GM12878 (cell line): ENCODE data around the gene OTOS. TPM values are rescaled to one million over a fixed set of nuclear protein-coding genes. Genes with fewer than 3 reads are reported as not detected.

ENCODE experiments used
- ASH2L ChIP-seq: fragments of 300-600, 200-600 bp; sonication (generic); IDR thresholded peaks from 2 replicates; pipeline ENCODE4 v1.6.1; 2017; ENCODE audit warnings: low read depth, mild to moderate bottlenecking, borderline replicate concordance
- MYB ChIP-seq: fragments of 150-350 bp; IDR thresholded peaks from 2 replicates; pipeline ENCODE4 v1.6.1; 2014; ENCODE audit warnings: mild to moderate bottlenecking, low read depth, low read length, borderline replicate concordance
- NFIC ChIP-seq: IDR thresholded peaks from 2 replicates; pipeline ENCODE4 v1.6.1; 2012; ENCODE audit warnings: low read depth, mild to moderate bottlenecking, inconsistent platforms, low read length, moderate library complexity
- RB1 ChIP-seq: fragments of 450-650 bp; formaldehyde crosslinking; IDR thresholded peaks from 2 replicates; pipeline ENCODE4 v1.6.1; 2017; ENCODE audit warnings: mild to moderate bottlenecking, borderline replicate concordance
- SMARCA5 ChIP-seq: fragments of 450-650 bp; IDR thresholded peaks from 2 replicates; pipeline ENCODE4 v1.6.1; 2017; ENCODE audit warnings: mild to moderate bottlenecking
- polyA plus RNA-seq, 11 experiments: library from polyadenylated mRNA; depleted of rRNA in 4 of 11; unstranded in 6 of 11; stranded (reverse) in 5 of 11; fragments of >200 nt; fragmentation: Nextera tagmentation in 4 of 11; fragmentation: Illumina TruSeq in 1 of 11; extraction: Ambion mirVana in 4 of 11; extraction: Trizol in 1 of 11; gene quantifications; 1 replicate in 1 of 11; 2 replicates in 10 of 11; pipeline versions ENCODE4 v1.2.1 to v1.2.3, GENCODE V29; 2011 to 2016; ENCODE audit warnings: inconsistent platforms in 2 of 11, missing spikeins in 2 of 11, low read depth in 1 of 11
- total RNA-seq, 4 experiments: library from RNA; depleted of rRNA in 3 of 4; stranded (reverse); fragments of >200 nt in 3 of 4; fragmentation: Illumina TruSeq in 1 of 4; extraction: Trizol in 1 of 4; gene quantifications; 2 replicates each; pipeline versions ENCODE4 v1.2.1 to v1.2.3, GENCODE V29; 2013 to 2021
- TF ChIP-seq, protein P1 (sequence below): IDR thresholded peaks from 2 replicates; pipeline ENCODE4 v1.6.1; 2012; ENCODE audit warnings: improper control_type of control experiment, low read depth, low read length; ENCODE audit not compliant: insufficient replicate concordance
- TF ChIP-seq, protein P2 (sequence below): fragments of 450-650 bp; formaldehyde crosslinking; IDR thresholded peaks from 2 replicates; pipeline ENCODE4 v1.4.0; 2022; ENCODE audit warnings: mild to moderate bottlenecking, moderate library complexity
- TF ChIP-seq, protein P3 (sequence below): fragments of 450-650 bp; formaldehyde crosslinking; IDR thresholded peaks from 2 replicates; pipeline ENCODE4 v1.5.0; 2022; ENCODE audit warnings: mild to moderate bottlenecking, missing genetic modification characterization
- TF ChIP-seq, protein P4 (sequence below): IDR thresholded peaks from 2 replicates; pipeline ENCODE4 v1.6.1; 2012; ENCODE audit warnings: low read depth, low read length, improper control_type of control experiment

OTOS gene
- total and polyA plus RNA-seq, 10 of the 15 experiments (the other 5 are each of a cell fraction or from before 2014, with no cell fraction given), result not detected

DNA sequence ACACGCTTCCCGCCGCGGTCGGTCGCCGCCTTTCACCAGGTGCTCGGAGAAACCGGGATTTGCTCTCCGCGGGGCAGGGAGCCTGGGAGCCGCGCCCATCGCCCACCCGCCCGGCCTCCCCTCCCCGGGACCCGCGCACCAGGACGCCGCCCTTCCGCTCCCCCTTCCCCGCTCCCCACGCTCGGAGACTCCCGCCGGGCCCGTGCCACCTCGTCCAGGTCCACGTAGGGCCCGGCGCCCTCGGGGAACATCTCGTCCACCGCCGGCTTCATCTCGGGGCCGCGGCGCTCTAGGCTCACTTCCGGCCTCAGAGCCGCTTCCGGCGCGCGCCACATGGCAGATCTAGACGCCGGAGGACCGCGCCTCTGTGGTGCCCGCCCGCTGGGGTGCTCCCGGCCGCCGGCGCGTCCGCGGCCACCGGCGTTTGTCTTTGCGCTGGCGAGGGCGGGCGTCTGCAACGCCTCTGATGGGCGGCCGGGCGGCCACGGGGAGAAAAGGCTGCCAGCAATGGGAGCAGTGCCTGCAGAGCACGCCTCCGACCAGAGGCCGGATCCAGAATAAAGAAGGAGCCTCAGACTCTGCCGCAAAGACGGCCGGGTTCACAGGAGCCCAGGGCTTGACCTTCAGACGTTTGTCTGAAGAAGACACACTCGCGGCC is 4.3 kb downstream of the OTOS start, which contains the start of gene COPS9 (continued):
- TF ChIP-seq, protein P1, sequence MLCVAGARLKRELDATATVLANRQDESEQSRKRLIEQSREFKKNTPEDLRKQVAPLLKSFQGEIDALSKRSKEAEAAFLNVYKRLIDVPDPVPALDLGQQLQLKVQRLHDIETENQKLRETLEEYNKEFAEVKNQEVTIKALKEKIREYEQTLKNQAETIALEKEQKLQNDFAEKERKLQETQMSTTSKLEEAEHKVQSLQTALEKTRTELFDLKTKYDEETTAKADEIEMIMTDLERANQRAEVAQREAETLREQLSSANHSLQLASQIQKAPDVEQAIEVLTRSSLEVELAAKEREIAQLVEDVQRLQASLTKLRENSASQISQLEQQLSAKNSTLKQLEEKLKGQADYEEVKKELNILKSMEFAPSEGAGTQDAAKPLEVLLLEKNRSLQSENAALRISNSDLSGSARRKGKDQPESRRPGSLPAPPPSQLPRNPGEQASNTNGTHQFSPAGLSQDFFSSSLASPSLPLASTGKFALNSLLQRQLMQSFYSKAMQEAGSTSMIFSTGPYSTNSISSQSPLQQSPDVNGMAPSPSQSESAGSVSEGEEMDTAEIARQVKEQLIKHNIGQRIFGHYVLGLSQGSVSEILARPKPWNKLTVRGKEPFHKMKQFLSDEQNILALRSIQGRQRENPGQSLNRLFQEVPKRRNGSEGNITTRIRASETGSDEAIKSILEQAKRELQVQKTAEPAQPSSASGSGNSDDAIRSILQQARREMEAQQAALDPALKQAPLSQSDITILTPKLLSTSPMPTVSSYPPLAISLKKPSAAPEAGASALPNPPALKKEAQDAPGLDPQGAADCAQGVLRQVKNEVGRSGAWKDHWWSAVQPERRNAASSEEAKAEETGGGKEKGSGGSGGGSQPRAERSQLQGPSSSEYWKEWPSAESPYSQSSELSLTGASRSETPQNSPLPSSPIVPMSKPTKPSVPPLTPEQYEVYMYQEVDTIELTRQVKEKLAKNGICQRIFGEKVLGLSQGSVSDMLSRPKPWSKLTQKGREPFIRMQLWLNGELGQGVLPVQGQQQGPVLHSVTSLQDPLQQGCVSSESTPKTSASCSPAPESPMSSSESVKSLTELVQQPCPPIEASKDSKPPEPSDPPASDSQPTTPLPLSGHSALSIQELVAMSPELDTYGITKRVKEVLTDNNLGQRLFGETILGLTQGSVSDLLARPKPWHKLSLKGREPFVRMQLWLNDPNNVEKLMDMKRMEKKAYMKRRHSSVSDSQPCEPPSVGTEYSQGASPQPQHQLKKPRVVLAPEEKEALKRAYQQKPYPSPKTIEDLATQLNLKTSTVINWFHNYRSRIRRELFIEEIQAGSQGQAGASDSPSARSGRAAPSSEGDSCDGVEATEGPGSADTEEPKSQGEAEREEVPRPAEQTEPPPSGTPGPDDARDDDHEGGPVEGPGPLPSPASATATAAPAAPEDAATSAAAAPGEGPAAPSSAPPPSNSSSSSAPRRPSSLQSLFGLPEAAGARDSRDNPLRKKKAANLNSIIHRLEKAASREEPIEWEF, result no peak
- TF ChIP-seq SMARCA5 (peak; percentile 70; the same call in 1 of the 2 replicates), ASH2L (no peak), MYB (no peak), RB1 (peak; percentile 72; the same call in 1 of the 2 replicates), NFIC (no peak)
- TF ChIP-seq, protein P2, sequence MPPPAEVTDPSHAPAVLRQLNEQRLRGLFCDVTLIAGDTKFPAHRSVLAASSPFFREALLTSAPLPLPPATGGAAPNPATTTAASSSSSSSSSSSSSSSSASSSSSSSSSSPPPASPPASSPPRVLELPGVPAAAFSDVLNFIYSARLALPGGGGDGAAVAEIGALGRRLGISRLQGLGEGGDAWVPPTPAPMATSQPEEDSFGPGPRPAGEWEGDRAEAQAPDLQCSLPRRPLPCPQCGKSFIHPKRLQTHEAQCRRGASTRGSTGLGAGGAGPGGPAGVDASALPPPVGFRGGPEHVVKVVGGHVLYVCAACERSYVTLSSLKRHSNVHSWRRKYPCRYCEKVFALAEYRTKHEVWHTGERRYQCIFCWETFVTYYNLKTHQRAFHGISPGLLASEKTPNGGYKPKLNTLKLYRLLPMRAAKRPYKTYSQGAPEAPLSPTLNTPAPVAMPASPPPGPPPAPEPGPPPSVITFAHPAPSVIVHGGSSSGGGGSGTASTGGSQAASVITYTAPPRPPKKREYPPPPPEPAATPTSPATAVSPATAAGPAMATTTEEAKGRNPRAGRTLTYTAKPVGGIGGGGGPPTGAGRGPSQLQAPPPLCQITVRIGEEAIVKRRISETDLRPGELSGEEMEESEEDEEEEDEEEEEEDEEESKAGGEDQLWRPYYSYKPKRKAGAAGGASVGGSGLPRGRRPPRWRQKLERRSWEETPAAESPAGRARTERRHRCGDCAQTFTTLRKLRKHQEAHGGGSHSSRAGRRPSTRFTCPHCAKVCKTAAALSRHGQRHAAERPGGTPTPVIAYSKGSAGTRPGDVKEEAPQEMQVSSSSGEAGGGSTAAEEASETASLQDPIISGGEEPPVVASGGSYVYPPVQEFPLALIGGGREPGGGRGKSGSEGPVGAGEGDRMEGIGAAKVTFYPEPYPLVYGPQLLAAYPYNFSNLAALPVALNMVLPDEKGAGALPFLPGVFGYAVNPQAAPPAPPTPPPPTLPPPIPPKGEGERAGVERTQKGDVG (CRISPR knock-in tag), result no peak
- TF ChIP-seq, protein P3, sequence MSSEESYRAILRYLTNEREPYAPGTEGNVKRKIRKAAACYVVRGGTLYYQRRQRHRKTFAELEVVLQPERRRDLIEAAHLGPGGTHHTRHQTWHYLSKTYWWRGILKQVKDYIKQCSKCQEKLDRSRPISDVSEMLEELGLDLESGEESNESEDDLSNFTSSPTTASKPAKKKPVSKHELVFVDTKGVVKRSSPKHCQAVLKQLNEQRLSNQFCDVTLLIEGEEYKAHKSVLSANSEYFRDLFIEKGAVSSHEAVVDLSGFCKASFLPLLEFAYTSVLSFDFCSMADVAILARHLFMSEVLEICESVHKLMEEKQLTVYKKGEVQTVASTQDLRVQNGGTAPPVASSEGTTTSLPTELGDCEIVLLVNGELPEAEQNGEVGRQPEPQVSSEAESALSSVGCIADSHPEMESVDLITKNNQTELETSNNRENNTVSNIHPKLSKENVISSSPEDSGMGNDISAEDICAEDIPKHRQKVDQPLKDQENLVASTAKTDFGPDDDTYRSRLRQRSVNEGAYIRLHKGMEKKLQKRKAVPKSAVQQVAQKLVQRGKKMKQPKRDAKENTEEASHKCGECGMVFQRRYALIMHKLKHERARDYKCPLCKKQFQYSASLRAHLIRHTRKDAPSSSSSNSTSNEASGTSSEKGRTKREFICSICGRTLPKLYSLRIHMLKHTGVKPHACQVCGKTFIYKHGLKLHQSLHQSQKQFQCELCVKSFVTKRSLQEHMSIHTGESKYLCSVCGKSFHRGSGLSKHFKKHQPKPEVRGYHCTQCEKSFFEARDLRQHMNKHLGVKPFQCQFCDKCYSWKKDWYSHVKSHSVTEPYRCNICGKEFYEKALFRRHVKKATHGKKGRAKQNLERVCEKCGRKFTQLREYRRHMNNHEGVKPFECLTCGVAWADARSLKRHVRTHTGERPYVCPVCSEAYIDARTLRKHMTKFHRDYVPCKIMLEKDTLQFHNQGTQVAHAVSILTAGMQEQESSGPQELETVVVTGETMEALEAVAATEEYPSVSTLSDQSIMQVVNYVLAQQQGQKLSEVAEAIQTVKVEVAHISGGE (CRISPR knock-in tag), result no peak
- TF ChIP-seq, protein P4, sequence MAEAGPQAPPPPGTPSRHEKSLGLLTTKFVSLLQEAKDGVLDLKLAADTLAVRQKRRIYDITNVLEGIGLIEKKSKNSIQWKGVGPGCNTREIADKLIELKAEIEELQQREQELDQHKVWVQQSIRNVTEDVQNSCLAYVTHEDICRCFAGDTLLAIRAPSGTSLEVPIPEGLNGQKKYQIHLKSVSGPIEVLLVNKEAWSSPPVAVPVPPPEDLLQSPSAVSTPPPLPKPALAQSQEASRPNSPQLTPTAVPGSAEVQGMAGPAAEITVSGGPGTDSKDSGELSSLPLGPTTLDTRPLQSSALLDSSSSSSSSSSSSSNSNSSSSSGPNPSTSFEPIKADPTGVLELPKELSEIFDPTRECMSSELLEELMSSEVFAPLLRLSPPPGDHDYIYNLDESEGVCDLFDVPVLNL, result no peak
